ENCODE results near the gene ERVFRD-1.

Gene ERVFRD-1

GRCh38 chr6:11130605-11131004, 19.1 kb upstream of the ERVFRD-1 start:
- H3K27ac ChIP-seq = no peak overlapping the region
- H3K4me3 ChIP-seq (ENCODE audit: low read depth, low read length) = no peak overlapping the region
- no peaks in the 10 kb centered on the region for H3K9me3 ChIP-seq (ENCODE audit: control insufficient read depth, low read length)
- H3K36me3 ChIP-seq (ENCODE audit: control insufficient read depth, insufficient read depth, low read length) = no peaks in the 10 kb centered on the region
- TF ChIP-seq, protein P1, sequence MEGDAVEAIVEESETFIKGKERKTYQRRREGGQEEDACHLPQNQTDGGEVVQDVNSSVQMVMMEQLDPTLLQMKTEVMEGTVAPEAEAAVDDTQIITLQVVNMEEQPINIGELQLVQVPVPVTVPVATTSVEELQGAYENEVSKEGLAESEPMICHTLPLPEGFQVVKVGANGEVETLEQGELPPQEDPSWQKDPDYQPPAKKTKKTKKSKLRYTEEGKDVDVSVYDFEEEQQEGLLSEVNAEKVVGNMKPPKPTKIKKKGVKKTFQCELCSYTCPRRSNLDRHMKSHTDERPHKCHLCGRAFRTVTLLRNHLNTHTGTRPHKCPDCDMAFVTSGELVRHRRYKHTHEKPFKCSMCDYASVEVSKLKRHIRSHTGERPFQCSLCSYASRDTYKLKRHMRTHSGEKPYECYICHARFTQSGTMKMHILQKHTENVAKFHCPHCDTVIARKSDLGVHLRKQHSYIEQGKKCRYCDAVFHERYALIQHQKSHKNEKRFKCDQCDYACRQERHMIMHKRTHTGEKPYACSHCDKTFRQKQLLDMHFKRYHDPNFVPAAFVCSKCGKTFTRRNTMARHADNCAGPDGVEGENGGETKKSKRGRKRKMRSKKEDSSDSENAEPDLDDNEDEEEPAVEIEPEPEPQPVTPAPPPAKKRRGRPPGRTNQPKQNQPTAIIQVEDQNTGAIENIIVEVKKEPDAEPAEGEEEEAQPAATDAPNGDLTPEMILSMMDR (IDR thresholded peaks at IDR 0.05) = no peak
- H3K79me2 ChIP-seq = peaks cover 26% of the 10 kb centered on the region
- peaks cover 12% of the 10 kb centered on the region for H3K4me1 ChIP-seq
- H3K9ac ChIP-seq = no peak overlapping the region
- H2AFZ ChIP-seq = no peak overlapping the region
- H3K27me3 ChIP-seq (ENCODE audit: control insufficient read depth, insufficient read depth, low read length) = no peaks in the 10 kb centered on the region
- no peak overlapping the region for H3K4me2 ChIP-seq (ENCODE audit: low read length)

- Histone ChIP-seq H3K4me1 (peaks cover 12% of the 10 kb centered on the region), H3K36me3 (ENCODE audit: control insufficient read depth, insufficient read depth, low read length) (no peaks in the 10 kb centered on the region), H2AFZ (no peak overlapping the region), H3K4me2 (ENCODE audit: low read length) (no peak overlapping the region), H3K27ac (no peak overlapping the region), H3K4me3 (ENCODE audit: low read depth, low read length) (no peak overlapping the region), H3K9me3 (ENCODE audit: control insufficient read depth, low read length) (no peaks in the 10 kb centered on the region), H3K27me3 (ENCODE audit: control insufficient read depth, insufficient read depth, low read length) (no peaks in the 10 kb centered on the region), H3K9ac (no peak overlapping the region), H3K79me2 (peaks cover 30% of the 10 kb centered on the region)
- TF ChIP-seq, protein P1 (IDR thresholded peaks at IDR 0.05) = no peak
These were observed 18.5 kb upstream of the ERVFRD-1 start for GRCh38 chr6:11129908-11130565.

DNA sequence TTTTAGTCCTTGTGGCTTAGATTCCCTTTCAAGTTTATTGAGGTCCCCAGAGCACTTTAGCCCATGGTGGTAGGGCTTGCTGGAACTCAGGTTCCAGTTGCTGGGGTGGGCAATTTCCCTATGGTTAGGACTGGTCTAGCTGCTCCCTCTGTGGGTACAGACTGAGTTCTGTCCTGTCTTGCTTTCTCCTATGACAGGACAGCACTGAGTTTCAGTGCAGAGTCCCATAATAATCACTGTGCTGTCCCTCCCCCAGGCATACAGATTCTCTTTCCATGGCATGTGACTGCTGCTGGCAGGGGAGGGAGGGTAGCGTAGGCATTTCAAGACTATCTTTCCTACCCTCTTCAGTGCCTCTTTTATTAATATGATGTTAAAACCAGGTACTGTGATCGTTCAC, 17.1 kb upstream of the ERVFRD-1 start:
- no peak overlapping the region for H3K4me3 ChIP-seq (ENCODE audit: low read depth, low read length)
- H3K36me3 ChIP-seq (ENCODE audit: control insufficient read depth, insufficient read depth, low read length) = no peaks in the 10 kb centered on the region
- TF ChIP-seq, protein P1 (IDR thresholded peaks at IDR 0.05) = no peak

GRCh38 chr6:11126876-11127275, 15.4 kb upstream of the ERVFRD-1 start:
- Histone ChIP-seq H3K9ac (no peak overlapping the region), H3K4me1 (peaks cover 22% of the 10 kb centered on the region), H3K4me3 (ENCODE audit: low read depth, low read length) (no peak overlapping the region), H3K79me2 (peaks cover 43% of the 10 kb centered on the region), H3K4me2 (ENCODE audit: low read length) (no peak overlapping the region), H3K9me3 (ENCODE audit: control insufficient read depth, low read length) (no peaks in the 10 kb centered on the region), H3K27ac (no peak overlapping the region), H3K27me3 (ENCODE audit: control insufficient read depth, insufficient read depth, low read length) (no peaks in the 10 kb centered on the region), H3K36me3 (ENCODE audit: control insufficient read depth, insufficient read depth, low read length) (no peaks in the 10 kb centered on the region), H2AFZ (no peak overlapping the region)
- TF ChIP-seq, protein P1 (IDR thresholded peaks at IDR 0.05) = no peak

More for the DNA sequence above, 17.1 kb upstream of the ERVFRD-1 start:
- H3K9me3 ChIP-seq (ENCODE audit: control insufficient read depth, low read length) = no peaks in the 10 kb centered on the region
- H3K79me2 ChIP-seq = peaks cover 38% of the 10 kb centered on the region
- H2AFZ ChIP-seq = no peak overlapping the region
- peaks cover 15% of the 10 kb centered on the region for H3K4me1 ChIP-seq
- H3K4me2 ChIP-seq (ENCODE audit: low read length) = no peak overlapping the region
- H3K27ac ChIP-seq = no peak overlapping the region
- no peak overlapping the region for H3K9ac ChIP-seq
- no peaks in the 10 kb centered on the region for H3K27me3 ChIP-seq (ENCODE audit: control insufficient read depth, insufficient read depth, low read length)

GRCh38 chr6:11123978-11124377, 12.5 kb upstream of the ERVFRD-1 start:
- peaks cover 42% of the 10 kb centered on the region for H3K79me2 ChIP-seq
- no peaks in the 10 kb centered on the region for H3K9me3 ChIP-seq (ENCODE audit: control insufficient read depth, low read length)
- peaks cover 37% of the 10 kb centered on the region for H3K4me1 ChIP-seq
- H3K36me3 ChIP-seq (ENCODE audit: control insufficient read depth, insufficient read depth, low read length) = no peaks in the 10 kb centered on the region
- no peak overlapping the region for H3K4me2 ChIP-seq (ENCODE audit: low read length)
- no peak overlapping the region for H2AFZ ChIP-seq
- no peak overlapping the region for H3K4me3 ChIP-seq (ENCODE audit: low read depth, low read length)
- no peak overlapping the region for H3K27ac ChIP-seq
- no peaks in the 10 kb centered on the region for H3K27me3 ChIP-seq (ENCODE audit: control insufficient read depth, insufficient read depth, low read length)
- no peak overlapping the region for H3K9ac ChIP-seq
- TF ChIP-seq, protein P1 (IDR thresholded peaks at IDR 0.05) = no peak

All from parathyroid adenoma (tissue), 2 donors.